GM21825 (cell line): Measurements from ENCODE around the gene ASIC5.

ENCODE experiments used
- ATAC-seq: cut with Tn5 transposase; IDR thresholded peaks from one replicate; pipeline ENCODE4 v1.9.1; 2021; ENCODE audit warnings: mild to moderate bottlenecking, moderate library complexity; ENCODE audit not compliant: unreplicated experiment

The ASIC5 gene

DNA sequence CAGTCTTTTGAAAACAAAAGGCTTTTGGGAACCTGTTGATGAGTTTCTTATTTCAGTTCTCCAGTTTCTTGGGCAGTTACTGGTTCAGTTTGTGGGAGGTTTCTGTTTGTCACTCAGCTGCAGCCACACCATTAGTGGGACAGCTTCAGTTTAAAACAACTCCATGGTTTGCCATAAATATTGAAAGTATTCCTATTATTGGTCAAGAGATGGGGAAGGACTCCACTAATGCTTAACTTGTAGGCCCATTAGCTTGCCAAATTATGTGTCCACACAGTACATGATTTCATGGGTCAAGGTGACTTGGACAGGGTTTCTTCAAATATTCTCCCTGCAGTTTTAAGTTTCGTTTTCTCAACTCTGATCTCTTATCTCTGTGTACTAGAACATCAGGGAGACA lies 15.5 kb upstream of the ASIC5 start:
- ATAC-seq = no peak

DNA sequence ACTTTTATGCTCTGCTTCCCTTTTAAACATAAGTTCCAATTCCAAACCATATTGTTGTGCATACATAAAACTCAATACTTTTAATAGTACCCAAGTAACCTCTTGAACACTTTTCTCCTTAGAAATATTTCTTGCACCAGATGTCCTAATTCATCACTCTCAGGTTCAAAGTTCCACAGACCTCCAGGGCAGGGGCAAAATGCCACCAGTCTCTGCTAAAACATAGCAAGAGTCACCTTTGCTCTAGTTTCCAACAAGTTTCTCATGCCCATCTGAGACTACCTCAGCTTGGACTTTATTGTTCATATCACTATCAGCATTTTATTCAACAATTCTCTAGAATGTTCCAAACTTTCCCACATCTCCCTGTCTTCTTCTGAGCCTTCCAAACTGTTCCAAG lies 13.7 kb upstream of the ASIC5 start:
- no peak for ATAC-seq

DNA sequence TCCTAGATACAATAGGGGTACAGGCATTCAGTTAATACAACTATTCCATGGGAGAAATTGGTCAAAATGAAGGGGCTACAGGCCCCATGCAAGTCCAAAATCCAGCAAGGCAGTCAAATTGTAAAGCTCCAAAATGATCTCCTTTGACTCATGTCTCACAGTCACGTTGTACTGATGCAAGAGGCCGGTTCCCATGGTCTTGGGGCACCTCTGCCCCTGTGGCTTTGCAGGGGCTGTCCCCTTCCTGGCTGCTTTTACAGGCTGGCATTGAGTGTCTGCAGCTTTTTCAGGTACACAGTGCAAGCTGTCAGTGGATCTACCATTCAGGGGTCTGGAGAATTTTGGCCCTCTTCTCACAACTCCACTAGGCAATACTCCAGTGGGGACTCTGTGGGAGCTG lies 12.5 kb upstream of the ASIC5 start:
- no peak for ATAC-seq

DNA sequence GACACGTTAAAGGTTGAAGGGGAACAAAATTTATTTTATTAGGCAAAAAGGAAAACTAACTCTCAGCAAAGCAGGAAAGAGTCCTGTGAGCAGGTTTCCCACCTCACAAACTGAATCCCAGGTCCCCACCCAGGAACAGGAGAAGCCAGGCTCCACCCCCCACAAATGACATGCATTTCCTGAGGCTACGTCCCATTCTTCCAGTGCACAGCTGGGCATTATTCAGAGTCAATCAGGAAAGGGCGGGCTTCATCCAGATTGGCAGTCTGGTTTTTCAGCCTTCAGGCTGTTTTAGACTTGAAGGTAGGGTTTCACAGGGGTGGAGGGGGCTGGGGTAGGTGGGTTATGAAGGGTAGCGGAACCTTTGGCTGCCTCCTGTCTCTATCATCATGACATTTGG lies 11.9 kb upstream of the ASIC5 start:
- ATAC-seq = no peak

DNA sequence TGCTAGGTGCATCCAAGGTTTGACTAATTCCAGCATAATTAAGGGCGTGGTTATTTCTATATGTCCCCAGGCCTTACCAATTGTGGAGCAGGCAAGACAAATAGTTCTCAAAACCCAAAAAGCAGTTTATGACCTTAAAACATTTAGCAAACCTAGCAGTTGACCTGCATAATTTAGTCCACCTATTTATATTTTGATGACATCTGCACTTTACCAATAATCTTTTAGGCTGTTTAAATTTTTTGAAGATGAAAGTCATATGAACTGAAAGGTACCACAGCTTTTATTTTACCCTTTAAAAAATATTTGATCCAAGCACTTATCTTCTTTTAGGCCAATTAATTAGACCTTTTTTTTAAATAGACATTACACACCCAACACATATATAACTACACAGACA lies 9.8 kb upstream of the ASIC5 start:
- ATAC-seq = no peak

DNA sequence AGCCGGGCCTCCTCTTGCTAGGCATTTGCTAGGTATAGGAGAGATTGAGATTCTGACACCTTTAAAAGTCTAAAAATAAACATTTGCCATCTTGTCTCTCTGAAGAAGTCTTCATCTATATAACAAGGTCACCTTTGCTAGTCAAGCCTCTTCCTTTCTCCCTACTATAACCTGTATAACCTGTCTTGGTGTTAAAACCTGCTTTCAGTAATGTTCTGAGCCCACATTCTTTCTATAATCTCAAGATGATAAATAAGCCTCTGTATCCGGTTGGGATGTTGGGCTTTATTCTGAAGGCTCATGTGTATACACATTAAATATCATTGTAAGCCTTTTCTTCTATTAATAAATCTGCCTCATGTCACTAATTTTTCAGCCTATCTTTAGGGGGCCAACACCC lies 10.2 kb downstream of the ASIC5 start:
- no peak for ATAC-seq

DNA sequence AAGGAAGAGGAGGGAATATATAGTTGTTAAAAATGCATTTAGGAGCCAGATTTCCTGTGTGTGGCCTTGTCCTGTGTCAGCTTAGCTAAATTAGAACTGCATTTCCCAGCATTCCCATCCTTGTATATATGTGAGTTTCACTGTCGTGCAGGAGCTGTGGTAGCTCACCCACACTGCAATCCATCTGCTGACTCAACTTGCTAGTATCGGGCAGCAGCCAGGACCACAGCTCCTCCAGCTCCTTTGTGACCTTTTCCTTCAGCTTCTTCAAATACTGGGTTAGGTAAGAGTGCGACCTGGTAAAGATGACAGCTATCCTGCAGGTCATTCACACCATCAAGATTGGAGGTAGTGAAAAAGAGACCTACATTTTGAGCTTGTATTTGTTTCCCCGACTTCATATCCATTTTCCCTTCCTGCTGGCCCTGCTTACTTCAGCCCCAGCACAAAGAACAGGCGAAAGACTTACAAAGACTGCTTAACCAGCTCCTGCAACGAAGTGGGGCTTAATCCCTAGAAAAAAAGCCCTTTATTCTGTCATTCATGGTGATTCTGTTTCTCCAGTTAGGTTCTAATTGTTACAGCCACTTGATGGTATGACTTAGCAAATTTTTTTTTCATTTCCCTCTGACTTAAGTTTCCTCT lies 11.4 kb downstream of the ASIC5 start:
- ATAC-seq = no peak

DNA sequence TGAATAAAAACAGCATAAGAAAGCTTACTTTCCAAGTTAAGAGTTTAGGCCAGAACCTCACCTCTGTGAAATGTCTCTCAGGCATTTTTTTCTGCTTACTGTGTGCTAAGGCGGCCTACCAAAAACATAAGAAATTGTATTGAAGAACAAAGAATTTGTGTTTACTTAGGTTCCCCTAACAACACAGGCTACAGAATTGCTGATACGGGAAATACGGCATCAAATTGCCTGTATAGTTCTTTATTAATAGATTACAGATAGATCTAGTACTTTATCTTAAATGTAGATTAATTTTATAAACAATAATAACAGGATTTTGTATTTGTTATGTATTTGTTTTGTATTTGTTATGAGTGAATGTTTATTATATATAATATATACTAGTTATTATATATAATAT lies 12.9 kb downstream of the ASIC5 start:
- ATAC-seq = no peak

DNA sequence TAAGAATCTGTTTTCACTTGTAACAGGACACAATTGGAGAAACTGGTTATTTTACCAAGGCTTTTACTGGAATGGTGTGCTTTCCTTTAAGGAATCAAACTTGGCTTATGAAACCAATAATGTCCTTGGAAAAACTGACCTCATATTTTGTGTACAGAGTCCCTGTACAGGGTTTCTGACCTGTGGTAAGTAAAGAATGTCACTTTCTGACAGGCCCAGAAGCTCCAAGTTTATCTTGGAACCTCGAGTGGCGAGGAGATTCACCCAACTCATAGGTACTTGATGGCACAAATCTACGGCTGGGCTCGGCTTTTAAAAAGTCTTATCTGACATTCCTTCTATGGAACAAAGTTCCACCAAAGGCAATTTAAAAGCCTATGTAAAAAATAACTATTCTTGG lies 17.0 kb downstream of the ASIC5 start:
- ATAC-seq = no peak

DNA sequence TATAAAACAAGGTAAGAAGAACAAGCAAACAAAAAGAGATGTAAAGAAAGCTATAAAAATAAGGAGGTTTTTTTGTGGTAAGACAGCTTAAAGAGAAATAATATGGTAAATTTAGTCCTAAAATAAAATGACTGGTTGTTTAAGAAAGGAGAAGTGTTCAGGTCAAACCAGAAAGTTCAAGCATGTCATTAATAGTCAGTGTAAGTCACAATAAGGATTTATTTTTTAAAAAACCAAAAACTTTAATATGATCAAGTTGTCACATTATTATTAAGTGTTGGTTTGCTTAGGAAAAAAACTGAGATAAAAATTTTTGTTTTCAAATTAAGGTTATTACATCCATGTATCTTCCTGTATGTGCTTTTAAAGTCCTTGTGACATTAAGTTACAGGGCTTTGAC lies 19.1 kb downstream of the ASIC5 start:
- ATAC-seq = no peak

DNA sequence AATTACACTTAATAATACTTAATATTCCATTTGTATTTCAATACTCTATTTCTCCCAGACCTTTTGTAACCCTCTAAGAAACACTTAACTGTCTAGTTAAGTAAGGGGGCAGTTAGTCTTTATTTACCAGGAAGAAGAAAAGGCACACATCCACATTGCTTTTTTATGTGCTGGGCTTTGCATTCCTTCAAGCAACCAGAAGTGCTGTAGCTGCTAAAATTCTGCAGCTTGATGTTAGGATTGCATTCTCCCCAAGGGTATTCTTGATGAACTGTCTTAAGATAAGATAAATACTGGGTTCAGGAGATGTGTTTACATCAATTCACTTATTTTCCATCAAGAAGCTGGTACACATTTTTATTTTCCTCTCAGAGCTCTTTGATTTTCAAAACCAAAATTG lies 24.0 kb downstream of the ASIC5 start:
- no peak for ATAC-seq

DNA sequence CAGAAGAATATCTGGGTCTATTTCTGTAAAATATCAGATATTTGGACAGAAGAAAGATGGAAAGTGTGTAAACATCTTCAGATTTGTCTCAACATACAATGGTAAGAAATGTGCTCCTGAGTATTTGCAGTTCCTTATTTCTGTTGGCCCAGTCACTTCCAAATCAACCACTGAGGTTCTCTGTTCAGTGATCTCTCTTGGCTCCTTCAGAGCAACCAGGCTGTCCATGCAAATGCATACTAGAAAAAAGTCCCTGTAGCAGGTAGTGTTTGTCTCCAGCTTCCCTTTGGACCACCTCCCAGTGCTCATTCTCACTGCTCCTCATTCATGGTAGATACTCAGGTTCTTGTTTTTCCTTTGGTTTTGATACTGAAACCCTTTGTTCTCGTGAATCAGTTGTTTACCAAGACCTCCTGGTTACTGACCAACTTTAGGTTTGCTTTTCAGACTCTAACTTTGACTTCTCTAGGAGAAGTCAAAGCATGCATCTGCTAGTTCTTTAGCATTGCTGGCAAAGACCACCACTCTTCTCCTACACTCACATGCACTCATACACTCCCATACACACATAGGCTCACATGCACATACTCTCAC lies 28.8 kb downstream of the ASIC5 start:
- ATAC-seq = no peak

DNA sequence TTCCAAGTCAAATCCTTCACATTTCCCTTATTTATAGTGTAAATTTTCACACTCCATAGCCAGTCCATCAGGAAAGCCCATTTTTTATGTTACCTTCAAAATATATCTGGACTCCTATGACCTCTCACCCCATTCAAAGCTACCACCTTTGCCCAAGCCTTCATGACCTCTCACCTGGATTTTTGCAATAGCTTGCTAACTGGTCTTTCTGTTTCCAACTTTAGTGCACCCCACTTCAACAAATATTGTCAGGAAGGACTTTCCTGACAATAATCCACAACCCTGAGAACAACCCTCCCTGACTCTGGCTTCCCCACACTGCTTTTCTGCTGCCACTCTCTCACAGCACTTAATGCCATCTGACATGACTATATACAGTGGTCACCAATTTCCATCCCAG lies 33.4 kb downstream of the ASIC5 start:
- no peak for ATAC-seq

DNA sequence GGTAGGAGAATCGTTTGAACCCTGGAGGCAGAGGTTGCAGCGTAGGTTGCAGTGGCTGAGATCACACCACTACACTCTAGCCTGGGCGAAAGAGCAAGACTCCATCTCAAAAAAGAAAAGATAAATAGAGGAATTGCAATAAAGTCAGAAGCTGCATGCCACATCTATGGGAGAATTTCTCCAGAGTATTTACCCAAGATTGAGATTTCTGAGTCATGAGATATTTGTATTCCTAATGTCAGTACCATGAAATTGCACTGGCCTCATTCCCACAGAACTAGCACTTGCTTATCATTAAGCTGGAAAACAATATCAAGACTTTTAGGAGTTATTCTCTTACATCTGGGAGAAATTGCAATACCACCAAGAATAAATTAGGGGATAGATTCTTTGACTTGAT lies 37.4 kb downstream of the ASIC5 start:
- ATAC-seq = no peak

DNA sequence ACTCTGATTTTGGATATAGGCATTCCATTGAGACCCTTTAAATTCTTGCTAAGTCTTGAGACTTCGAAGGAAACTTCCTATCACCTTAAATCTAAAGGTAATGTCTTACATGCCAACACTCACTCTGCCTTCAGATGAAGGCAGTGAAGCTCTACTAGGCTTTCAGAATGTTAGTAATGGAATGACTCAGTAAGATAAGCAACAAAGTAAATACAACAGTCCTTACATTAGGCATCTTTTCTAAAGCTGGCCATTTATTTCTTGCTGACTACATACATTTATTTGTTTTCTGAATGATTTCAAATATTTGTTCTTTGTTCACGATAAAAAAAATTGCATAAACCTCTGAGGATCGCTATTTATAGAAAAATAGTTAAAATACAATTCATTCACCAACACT lies 43.5 kb downstream of the ASIC5 start:
- ATAC-seq = no peak

DNA sequence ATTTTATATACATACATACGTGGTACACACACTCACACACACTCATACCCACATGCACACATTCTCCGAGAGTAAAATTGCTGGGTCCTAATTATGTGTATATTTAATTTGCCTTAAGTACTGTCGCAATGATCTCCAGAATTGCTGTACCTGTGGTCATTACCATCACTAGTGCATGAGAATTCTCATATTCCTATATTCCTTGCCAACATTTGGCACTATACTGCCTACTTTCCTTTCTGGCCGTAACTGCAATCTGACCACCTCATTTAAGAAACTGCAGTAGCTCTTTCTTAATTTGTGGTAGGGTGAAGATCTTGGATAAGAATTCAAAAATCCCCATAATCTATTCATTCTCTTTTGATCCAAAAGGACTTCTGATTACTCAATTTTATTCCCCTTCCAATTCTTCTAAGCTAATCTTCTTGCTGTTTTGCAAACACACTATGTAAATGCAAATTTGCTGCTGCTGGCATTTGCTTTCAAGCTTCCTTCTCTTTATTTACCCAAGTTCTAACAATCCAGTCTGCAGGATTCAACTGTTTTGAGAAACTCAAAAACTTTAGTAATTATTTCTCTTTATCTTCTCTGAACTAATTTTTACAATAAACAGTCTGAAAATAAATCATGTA lies 45.1 kb downstream of the ASIC5 start:
- ATAC-seq = no peak

DNA sequence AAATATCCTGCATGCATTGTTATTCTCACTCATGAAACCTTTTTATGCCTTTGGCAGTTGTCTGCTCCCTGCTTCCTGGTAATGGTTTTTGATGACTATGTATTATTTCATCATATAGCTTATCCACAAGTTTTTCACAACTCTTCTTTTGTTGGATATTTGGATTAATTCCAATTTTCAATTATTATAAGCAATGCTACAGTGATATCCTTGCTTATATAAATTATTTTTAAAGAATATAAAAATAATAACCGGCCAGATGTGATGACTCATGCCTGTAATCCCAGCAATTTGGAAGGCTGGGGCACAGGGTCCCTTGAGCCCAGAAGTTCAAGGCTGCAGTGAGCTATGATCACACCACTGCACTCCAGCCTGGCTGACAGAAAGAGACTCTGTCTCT lies 47.0 kb downstream of the ASIC5 start:
- no peak for ATAC-seq

DNA sequence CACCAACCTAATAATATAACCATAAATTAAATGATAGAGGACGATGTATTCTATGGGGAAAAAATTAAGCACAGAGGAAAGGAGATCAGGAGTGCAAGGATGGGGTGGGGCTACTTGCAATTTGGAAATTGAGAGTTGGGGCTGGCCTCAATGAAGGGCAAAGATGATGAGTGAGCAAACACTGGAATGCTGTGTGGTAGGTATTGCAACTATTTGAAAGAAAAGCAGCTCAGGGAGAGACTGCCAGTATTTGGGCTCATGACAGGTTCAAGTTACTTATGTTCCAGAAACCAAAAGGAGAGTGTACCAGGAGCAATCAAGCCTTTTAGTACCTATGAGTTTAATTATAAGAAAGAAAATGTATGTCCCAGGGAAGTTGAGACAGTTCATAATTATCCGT lies 47.4 kb downstream of the ASIC5 start:
- no peak for ATAC-seq

DNA sequence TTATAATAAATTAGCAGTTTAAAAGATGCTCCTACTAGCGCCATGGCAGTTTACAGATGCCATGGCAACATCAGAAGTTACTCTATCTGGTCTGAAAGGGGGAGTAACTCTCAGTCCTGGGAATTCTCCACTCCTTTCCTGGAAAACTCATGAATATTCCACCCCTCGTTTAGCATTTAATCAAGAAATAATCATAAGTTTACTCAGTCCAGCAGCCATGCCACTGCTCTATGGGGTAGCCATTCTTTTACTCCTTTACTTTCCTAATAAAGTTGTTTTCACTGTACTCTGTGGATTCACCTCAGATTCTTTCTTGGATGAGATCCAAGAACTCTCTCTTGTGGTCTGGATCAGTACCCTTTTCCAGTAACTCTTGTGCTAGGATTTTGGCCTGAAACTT lies 55.0 kb downstream of the ASIC5 start:
- no peak for ATAC-seq

DNA sequence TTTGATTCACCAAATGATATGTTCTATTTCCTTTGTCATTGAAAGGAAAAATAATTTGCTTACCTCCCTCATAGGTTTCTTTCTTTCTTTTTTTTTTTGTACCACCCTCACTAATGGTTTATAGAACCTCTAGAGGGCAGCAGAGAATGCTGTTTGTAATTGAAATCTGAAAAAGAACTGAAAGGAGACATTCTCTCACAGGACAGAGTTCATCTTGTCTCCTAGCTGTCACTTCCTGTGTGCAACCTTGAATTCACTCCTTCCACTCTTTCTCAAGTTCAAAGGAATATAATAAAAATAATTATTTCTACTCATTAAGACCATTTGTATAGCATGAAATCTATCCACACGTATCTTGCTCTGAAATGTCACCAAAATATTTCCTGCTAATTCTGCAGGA lies 56.2 kb downstream of the ASIC5 start:
- ATAC-seq = peak; percentile 93

DNA sequence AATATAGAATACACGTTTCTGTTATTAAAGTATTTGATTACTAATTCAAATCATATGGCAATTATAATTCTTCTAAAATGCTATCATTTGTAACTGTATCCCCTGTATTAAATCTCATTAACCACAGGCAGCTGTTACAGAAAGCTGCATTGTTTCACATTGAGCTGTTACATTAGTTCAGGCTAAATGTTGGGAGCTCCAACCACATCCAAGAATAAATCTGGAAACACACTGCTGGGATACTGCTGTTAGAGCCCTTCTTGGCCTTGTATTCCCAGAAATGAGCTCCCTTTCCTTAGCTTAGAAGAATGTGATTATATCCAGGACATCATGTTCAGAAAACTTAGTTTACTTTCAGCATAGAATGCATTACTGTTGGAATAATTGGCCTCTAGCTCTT lies 59.1 kb downstream of the ASIC5 start:
- no peak for ATAC-seq

DNA sequence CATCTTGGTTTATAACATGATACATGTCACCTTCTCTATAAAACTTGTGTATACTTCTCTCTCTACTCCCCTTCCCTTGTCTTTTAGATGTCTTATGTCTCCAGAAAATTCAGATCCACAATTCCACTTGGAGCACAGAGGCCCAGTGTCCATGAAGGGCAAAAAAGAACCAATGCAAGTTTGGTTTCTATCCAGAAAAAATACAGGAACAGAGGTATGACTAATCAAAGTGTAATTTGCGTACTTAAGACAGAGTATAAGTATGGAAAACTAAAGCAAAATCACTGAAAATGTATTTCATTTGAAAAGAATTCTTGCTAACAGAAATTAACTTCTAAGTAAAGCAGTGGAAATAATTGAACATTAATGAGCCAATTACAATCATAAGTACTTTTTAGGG lies 61.1 kb downstream of the ASIC5 start:
- ATAC-seq = no peak
